H9 (cell line): ENCODE measurements around the gene RRP15. TPM values are rescaled to one million over a fixed set of nuclear protein-coding genes. Genes with fewer than 3 reads are reported as not detected.

Source experiments
- DNase-seq: peaks from one replicate; pipeline ENCODE4 v3.0.0-alpha.2; 2017
- H2AFZ ChIP-seq: one replicate; pipeline ENCODE4 v1.6.1; 2013; ENCODE audit warnings: mild to moderate bottlenecking, low read length, control low read depth, moderate library complexity
- H2AK5ac ChIP-seq: 2 replicates; pipeline ENCODE4 v1.6.1; 2013; ENCODE audit warnings: low read length, control low read depth, mixed read lengths; ENCODE audit not compliant: insufficient read length
- H2BK120ac ChIP-seq: one replicate; pipeline ENCODE4 v1.6.1; 2013; ENCODE audit warnings: low read depth, mild to moderate bottlenecking, low read length, control low read depth, inconsistent platforms; ENCODE audit not compliant: poor library complexity, severe bottlenecking
- H2BK12ac ChIP-seq: 2 replicates; pipeline ENCODE4 v1.6.1; 2013; ENCODE audit warnings: low read length, control low read depth, mixed read lengths, low read depth; ENCODE audit not compliant: insufficient read length
- H2BK15ac ChIP-seq: 2 replicates; pipeline ENCODE4 v1.6.1; 2013; ENCODE audit warnings: low read depth, low read length, control low read depth
- H2BK20ac ChIP-seq: one replicate; pipeline ENCODE4 v1.6.1; 2013; ENCODE audit warnings: low read depth, mild to moderate bottlenecking, low read length, control low read depth, inconsistent platforms; ENCODE audit not compliant: poor library complexity, severe bottlenecking
- H2BK5ac ChIP-seq: 2 replicates; pipeline ENCODE4 v1.6.1; 2013; ENCODE audit warnings: low read length, control low read depth, mixed read lengths; ENCODE audit not compliant: insufficient read length
- H3K14ac ChIP-seq: 2 replicates; pipeline ENCODE4 v1.6.1; 2013; ENCODE audit warnings: low read length, control low read depth; ENCODE audit not compliant: insufficient read depth
- H3K18ac ChIP-seq: 2 replicates; pipeline ENCODE4 v1.6.1; 2013; ENCODE audit warnings: low read depth, mild to moderate bottlenecking, mixed read lengths, low read length, control low read depth; ENCODE audit not compliant: insufficient read length
- H3K23ac ChIP-seq: 2 replicates; pipeline ENCODE4 v1.6.1; 2013; ENCODE audit warnings: low read length, control low read depth, mixed read lengths, low read depth; ENCODE audit not compliant: insufficient read length
- H3K23me2 ChIP-seq: 2 replicates; pipeline ENCODE4 v1.6.1; 2013; ENCODE audit warnings: low read depth, mild to moderate bottlenecking, mixed read lengths, low read length, control low read depth; ENCODE audit not compliant: insufficient read length, poor library complexity, severe bottlenecking
- H3K27ac ChIP-seq: 2 replicates; pipeline ENCODE4 v1.5.1; 2013; ENCODE audit warnings: low read length, control low read depth, mixed read lengths, low read depth; ENCODE audit not compliant: insufficient read length
- H3K27me3 ChIP-seq: 2 replicates; pipeline ENCODE4 v1.6.1; 2013; ENCODE audit warnings: low read length, control low read depth, inconsistent platforms; ENCODE audit not compliant: insufficient read depth
- H3K4ac ChIP-seq: 2 replicates; pipeline ENCODE4 v1.6.1; 2013; ENCODE audit warnings: low read depth, mild to moderate bottlenecking, control low read depth, inconsistent platforms, low read length, moderate library complexity
- H3K4me1 ChIP-seq: 2 replicates; pipeline ENCODE4 v1.6.1; 2013; ENCODE audit warnings: low read length, control low read depth, inconsistent platforms; ENCODE audit not compliant: insufficient read depth
- H3K4me2 ChIP-seq: 2 replicates; pipeline ENCODE4 v1.6.1; 2013; ENCODE audit warnings: low read length, control low read depth, mixed read lengths; ENCODE audit not compliant: insufficient read length, insufficient read depth
- H3K56ac ChIP-seq: 2 replicates; pipeline ENCODE4 v1.6.1; 2013; ENCODE audit warnings: low read depth, mild to moderate bottlenecking, mixed read lengths, low read length, control low read depth; ENCODE audit not compliant: insufficient read length
- H3K79me1 ChIP-seq: 2 replicates; pipeline ENCODE4 v1.6.1; 2013; ENCODE audit warnings: low read depth, mild to moderate bottlenecking, moderate library complexity, low read length, control low read depth, inconsistent platforms; ENCODE audit not compliant: insufficient read depth, poor library complexity, severe bottlenecking
- H3K79me2 ChIP-seq: 2 replicates; pipeline ENCODE4 v1.6.1; 2013; ENCODE audit warnings: low read length, control low read depth, inconsistent platforms; ENCODE audit not compliant: insufficient read depth
- H3K9ac ChIP-seq: 2 replicates; pipeline ENCODE4 v1.6.1; 2013; ENCODE audit warnings: low read length, control low read depth, mixed read lengths; ENCODE audit not compliant: insufficient read length; ENCODE audit errors: extremely low read depth
- H3K9me3 ChIP-seq: one replicate; pipeline ENCODE4 v1.6.1; 2013; ENCODE audit warnings: low read depth, low read length, inconsistent platforms; ENCODE audit not compliant: control insufficient read depth
- H3T11ph ChIP-seq: one replicate; pipeline ENCODE4 v1.6.1; 2013; ENCODE audit warnings: mild to moderate bottlenecking, low read length, control low read depth, inconsistent platforms
- H4K20me1 ChIP-seq: one replicate; pipeline ENCODE4 v1.6.1; 2013; ENCODE audit not compliant: control insufficient read depth, insufficient read length, insufficient read depth
- H4K5ac ChIP-seq: 2 replicates; pipeline ENCODE4 v1.6.1; 2013; ENCODE audit warnings: low read depth, mild to moderate bottlenecking, mixed read lengths, low read length, control low read depth; ENCODE audit not compliant: insufficient read length
- H4K8ac ChIP-seq: replicated peaks from 2 replicates; pipeline ENCODE4 v1.6.1; 2013; ENCODE audit warnings: low read length, control low read depth, mixed read lengths, low read depth; ENCODE audit not compliant: insufficient read length
- H4K91ac ChIP-seq: 2 replicates; pipeline ENCODE4 v1.6.1; 2013; ENCODE audit warnings: low read depth, mild to moderate bottlenecking, moderate library complexity, mixed read lengths, low read length, control low read depth; ENCODE audit not compliant: insufficient read length
- H3K27ac Mint-ChIP-seq, 3 experiments: 2 replicates in 2 of 3; 3 replicates in 1 of 3; pipeline ENCODE4 v1.8.0; 2020 to 2021; ENCODE audit warnings: mixed read lengths in 3 of 3, mild to moderate bottlenecking in 1 of 3, moderate library complexity in 1 of 3
- H3K27me3 Mint-ChIP-seq: 2 replicates; pipeline ENCODE4 v1.8.0; 2021; ENCODE audit warnings: low read depth, mild to moderate bottlenecking, moderate library complexity, mixed read lengths
- H3K36me3 Mint-ChIP-seq, 3 experiments: 2 replicates in 2 of 3; 3 replicates in 1 of 3; pipeline ENCODE4 v1.8.0; 2020 to 2021; ENCODE audit warnings: low read depth in 3 of 3, mixed read lengths in 3 of 3; ENCODE audit not compliant: insufficient read depth in 1 of 3
- H3K4me1 Mint-ChIP-seq, 2 experiments: 2 replicates each; pipeline ENCODE4 v1.8.0; 2020; ENCODE audit warnings: mixed read lengths in 2 of 2
- H3K4me3 Mint-ChIP-seq, 2 experiments: 2 replicates in 1 of 2; 3 replicates in 1 of 2; pipeline ENCODE4 v1.8.0; 2020 to 2021; ENCODE audit warnings: mild to moderate bottlenecking in 2 of 2, mixed read lengths in 2 of 2, moderate library complexity in 1 of 2
- H3K9me3 Mint-ChIP-seq, 2 experiments: 2 replicates in 1 of 2; 3 replicates in 1 of 2; pipeline ENCODE4 v1.8.0; 2020; ENCODE audit warnings: mild to moderate bottlenecking in 2 of 2, mixed read lengths in 2 of 2, moderate library complexity in 1 of 2
- WGBS: extraction: QIAGEN DNeasy Blood & Tissue Kit; methylation state at CpG from one replicate; pipeline ENCODE4 v1.1.7; 2013; ENCODE audit warnings: missing lambda C conversion rate, low lambda C conversion rate, mixed read lengths; ENCODE audit not compliant: insufficient read length; ENCODE audit errors: extremely low coverage; 5-methylcytosine and 5-hydroxymethylcytosine counted together
- total RNA-seq: library from RNA; stranded (reverse); gene quantifications from 2 replicates; pipeline ENCODE4 v1.2.1, GENCODE V29; 2021
- TF ChIP-seq, protein P1 (sequence below): fragments of 200-600 bp; sonication (generic); conservative IDR thresholded peaks from 3 replicates; pipeline ENCODE4 v1.8.0; 2021; ENCODE audit warnings: antibody characterized with exemption, mild to moderate bottlenecking

Gene RRP15
- total RNA-seq, 1 experiment from 2014 or later, result 48.7 TPM

DNA sequence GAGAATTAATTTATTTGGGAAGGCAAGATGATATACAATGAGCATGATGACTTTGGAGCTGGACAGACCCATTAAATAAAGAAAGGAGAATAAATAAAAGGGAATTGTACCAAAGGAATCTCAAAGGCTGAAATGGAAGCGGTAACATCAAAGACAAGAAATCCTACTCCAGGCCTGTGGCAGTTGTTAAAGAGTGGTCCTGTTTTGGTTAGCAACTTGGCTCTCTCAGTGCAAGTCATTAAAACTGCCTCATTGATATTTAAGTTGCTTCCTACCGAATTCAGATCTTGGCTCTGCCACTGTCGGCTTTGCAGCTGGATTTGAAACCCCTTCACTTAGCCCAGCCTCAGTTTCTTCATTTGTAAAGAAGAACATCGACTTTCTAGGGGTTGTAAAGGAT lies 70.2 kb downstream of the RRP15 start:
- no peaks in the 10 kb centered on the region for H3K4me1 ChIP-seq
- H3T11ph ChIP-seq, result no peak overlapping the region
- H2BK12ac ChIP-seq, result no peak overlapping the region
- no peak overlapping the region for H3K56ac ChIP-seq
- Mint-ChIP-seq H3K27ac (no peak overlapping the region), H3K36me3 (no peaks in the 10 kb centered on the region), H3K4me1 (peaks cover 11 to 17% of the 10 kb centered on the region in 2 experiments), H3K4me3 (no peak overlapping the region), H3K9me3 (no peaks in the 10 kb centered on the region), H3K27me3 (no peaks in the 10 kb centered on the region)
- TF ChIP-seq, protein P1, sequence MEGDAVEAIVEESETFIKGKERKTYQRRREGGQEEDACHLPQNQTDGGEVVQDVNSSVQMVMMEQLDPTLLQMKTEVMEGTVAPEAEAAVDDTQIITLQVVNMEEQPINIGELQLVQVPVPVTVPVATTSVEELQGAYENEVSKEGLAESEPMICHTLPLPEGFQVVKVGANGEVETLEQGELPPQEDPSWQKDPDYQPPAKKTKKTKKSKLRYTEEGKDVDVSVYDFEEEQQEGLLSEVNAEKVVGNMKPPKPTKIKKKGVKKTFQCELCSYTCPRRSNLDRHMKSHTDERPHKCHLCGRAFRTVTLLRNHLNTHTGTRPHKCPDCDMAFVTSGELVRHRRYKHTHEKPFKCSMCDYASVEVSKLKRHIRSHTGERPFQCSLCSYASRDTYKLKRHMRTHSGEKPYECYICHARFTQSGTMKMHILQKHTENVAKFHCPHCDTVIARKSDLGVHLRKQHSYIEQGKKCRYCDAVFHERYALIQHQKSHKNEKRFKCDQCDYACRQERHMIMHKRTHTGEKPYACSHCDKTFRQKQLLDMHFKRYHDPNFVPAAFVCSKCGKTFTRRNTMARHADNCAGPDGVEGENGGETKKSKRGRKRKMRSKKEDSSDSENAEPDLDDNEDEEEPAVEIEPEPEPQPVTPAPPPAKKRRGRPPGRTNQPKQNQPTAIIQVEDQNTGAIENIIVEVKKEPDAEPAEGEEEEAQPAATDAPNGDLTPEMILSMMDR, result no peak
- no peak overlapping the region for H4K8ac ChIP-seq
- no peak overlapping the region for H2AFZ ChIP-seq
- no peaks in the 10 kb centered on the region for H3K23me2 ChIP-seq
- no peak overlapping the region for H4K5ac ChIP-seq
- no peak overlapping the region for H3K4me2 ChIP-seq
- no peaks in the 10 kb centered on the region for H3K79me2 ChIP-seq
- H3K27me3 ChIP-seq, result no peaks in the 10 kb centered on the region
- no peak overlapping the region for H3K23ac ChIP-seq
- no peak overlapping the region for H3K27ac ChIP-seq
- no peaks in the 10 kb centered on the region for H3K9me3 ChIP-seq
- no peak overlapping the region for H3K4ac ChIP-seq
- H3K9ac ChIP-seq, result no peak overlapping the region
- no CpG with 5 or more reads among the region's 4 CpGs for WGBS
- no peak for DNase-seq
- no peak overlapping the region for H2AK5ac ChIP-seq
- no peak overlapping the region for H2BK120ac ChIP-seq
- no peak overlapping the region for H3K18ac ChIP-seq
- no peak overlapping the region for H3K14ac ChIP-seq
- H4K20me1 ChIP-seq, result no peaks in the 10 kb centered on the region
- no peaks in the 10 kb centered on the region for H3K79me1 ChIP-seq
- no peak overlapping the region for H2BK15ac ChIP-seq
- H4K91ac ChIP-seq, result no peak overlapping the region
- no peak overlapping the region for H2BK20ac ChIP-seq
- no peak overlapping the region for H2BK5ac ChIP-seq
